K562 (cell line): ENCODE results near the gene ALAS2. TPM values are rescaled to one million over a fixed set of nuclear protein-coding genes. Genes with fewer than 3 reads are reported as not detected.

Source experiments
- ATAC-seq: fragments of 200-7000 bp; cut with Tn5 transposase; 3 replicates; pipeline ENCODE4 v1.9.1; 2020; ENCODE audit warnings: moderate library complexity
- BruUV-seq: library from RNA; stranded (reverse); fragments of 400-500 nt; replicated peaks from 2 replicates; lab custom pipeline; 2021; lab: Mats Ljungman, UMichigan
- CTCF ChIA-PET: fragments of 300-600 bp; formaldehyde crosslinking; extraction: SDS; loops from one replicate; lab custom pipeline; 2021; ENCODE audit warnings: low intra/inter-chr PET ratio; lab: Yijun Ruan, JAX
- POLR2A ChIA-PET: fragments of 300-600, 350-650 bp; sonication (Branson Sonifier 250); formaldehyde crosslinking; extraction: SDS; loops from one replicate; lab custom pipeline; 2021; ENCODE audit warnings: antibody characterized with exemption, inconsistent platforms; lab: Yijun Ruan, JAX
- DNase-seq, 4 experiments: peaks; one replicate each; pipeline versions ENCODE4 v3.0.0 to v3.0.0-alpha.2; 2011 to 2018; ENCODE audit warnings: low spot score in 3 of 4, mixed read lengths in 3 of 4; ENCODE audit errors: extremely low read depth in 1 of 4
- FAIRE-seq: peaks from 2 replicates; lab custom pipeline; 2011; peaks lifted over from hg19 to GRCh38; lab: Jason Lieb, UNC
- H2AFZ ChIP-seq: 2 replicates; pipeline ENCODE4 v1.6.0; 2011; ENCODE audit warnings: low read depth, low read length, control low read depth, inconsistent platforms
- H3K27ac ChIP-seq: fragments of 200-600 bp; 3 replicates; pipeline ENCODE4 v1.8.0; 2011; ENCODE audit warnings: low read depth, mild to moderate bottlenecking, control low read depth, inconsistent platforms, low read length, moderate library complexity, mixed read lengths; ENCODE audit errors: extremely low read depth
- H3K27me3 ChIP-seq, 2 experiments: fragments of 300-600 bp in 1 of 2; 2 replicates in 1 of 2; 3 replicates in 1 of 2; pipeline versions ENCODE4 v1.6.0 to v1.8.0; 2011; ENCODE audit warnings: inconsistent platforms in 2 of 2, low read length in 2 of 2, mild to moderate bottlenecking in 1 of 2, mixed read lengths in 1 of 2, moderate library complexity in 1 of 2; ENCODE audit not compliant: control insufficient read depth in 2 of 2, insufficient read depth in 2 of 2
- H3K36me3 ChIP-seq: fragments of 300-600 bp; 3 replicates; pipeline ENCODE4 v1.8.0; 2011; ENCODE audit warnings: mild to moderate bottlenecking, low read length, inconsistent platforms; ENCODE audit not compliant: control insufficient read depth, insufficient read depth
- H3K4me1 ChIP-seq, 2 experiments: fragments of 200-600 bp in 1 of 2; replicated peaks in 1 of 2; 2 replicates in 1 of 2; 3 replicates in 1 of 2; pipeline versions ENCODE4 v1.5.1 to v1.8.0; 2011; ENCODE audit warnings: inconsistent platforms in 2 of 2, low read length in 2 of 2, mild to moderate bottlenecking in 1 of 2, mixed read lengths in 1 of 2, moderate library complexity in 1 of 2; ENCODE audit not compliant: control insufficient read depth in 2 of 2, insufficient read depth in 2 of 2
- H3K4me2 ChIP-seq: 2 replicates; pipeline ENCODE4 v1.6.1; 2011; ENCODE audit warnings: low read length, control low read depth, inconsistent platforms, mixed read lengths; ENCODE audit not compliant: insufficient read depth
- H3K4me3 ChIP-seq: fragments of 200-600 bp; sonication (generic), shearing (Covaris generic); 2 replicates; pipeline ENCODE4 v1.5.1; 2016; ENCODE audit warnings: control low read depth, inconsistent platforms
- H3K79me2 ChIP-seq: fragments of 200-600 bp; 3 replicates; pipeline ENCODE4 v1.8.0; 2011; ENCODE audit warnings: low read length, inconsistent platforms; ENCODE audit not compliant: control insufficient read depth, insufficient read depth
- H3K9ac ChIP-seq, 2 experiments: 2 replicates each; pipeline versions ENCODE4 v1.6.0 to v1.6.1; 2011; ENCODE audit warnings: low read depth in 2 of 2, low read length in 2 of 2, control low read depth in 1 of 2, inconsistent platforms in 1 of 2, mild to moderate bottlenecking in 1 of 2, mixed read lengths in 1 of 2; ENCODE audit not compliant: insufficient read depth in 1 of 2
- H3K9me1 ChIP-seq: one replicate; pipeline ENCODE4 v1.6.0; 2011; ENCODE audit warnings: inconsistent platforms, mild to moderate bottlenecking, low read length, moderate library complexity; ENCODE audit not compliant: control insufficient read depth, insufficient read depth
- H3K9me3 ChIP-seq: replicated peaks from 2 replicates; pipeline ENCODE4 v1.5.1; 2011; ENCODE audit warnings: low read depth, low read length, inconsistent platforms; ENCODE audit not compliant: control insufficient read depth, insufficient read depth
- H4K20me1 ChIP-seq: replicated peaks from 2 replicates; pipeline ENCODE4 v1.6.1; 2011; ENCODE audit warnings: low read length, inconsistent platforms, mixed read lengths; ENCODE audit not compliant: control insufficient read depth, insufficient read depth
- DPF2 ChIP-seq: fragments of 450-650 bp; IDR thresholded peaks from 2 replicates; pipeline ENCODE4 v1.6.1; 2016
- HDAC2 ChIP-seq: fragments of 450-650 bp; IDR thresholded peaks from 2 replicates; pipeline ENCODE4 v1.6.1; 2016; ENCODE audit warnings: mild to moderate bottlenecking
- IRF9 ChIP-seq: fragments of 450-650 bp; IDR thresholded peaks from 2 replicates; pipeline ENCODE4 v1.6.1; 2016; ENCODE audit warnings: missing biosample characterization, missing genetic modification characterization
- NR2C1 ChIP-seq, 2 experiments: fragments of 450-650 bp; IDR thresholded peaks; 2 replicates each; pipeline ENCODE4 v1.6.1; 2017; ENCODE audit warnings: mild to moderate bottlenecking in 2 of 2, antibody characterized with exemption in 1 of 2, inconsistent platforms in 1 of 2, missing compliant biosample characterization in 1 of 2, missing genetic modification characterization in 1 of 2
- POLR2AphosphoS5 ChIP-seq: IDR thresholded peaks from 2 replicates; pipeline ENCODE4 v1.6.1; 2011; ENCODE audit warnings: mild to moderate bottlenecking, low read depth, low read length, moderate library complexity; ENCODE audit not compliant: control insufficient read depth, insufficient read depth
- RBFOX2 ChIP-seq: fragments of 200-400 bp; formaldehyde crosslinking; IDR thresholded peaks from 2 replicates; pipeline ENCODE4 v1.6.1; 2017; ENCODE audit warnings: low read depth, mild to moderate bottlenecking, low read length, moderate library complexity
- SAFB ChIP-seq: fragments of 200-400 bp; formaldehyde crosslinking; IDR thresholded peaks from 2 replicates; pipeline ENCODE4 v1.6.1; 2017; ENCODE audit warnings: low read depth, low read length, borderline replicate concordance
- SAFB2 ChIP-seq: fragments of 200-400 bp; formaldehyde crosslinking; IDR thresholded peaks from 2 replicates; pipeline ENCODE4 v1.6.1; 2018; ENCODE audit warnings: borderline replicate concordance, low read length, low read depth, moderate library complexity; ENCODE audit not compliant: severe bottlenecking
- SIRT6 ChIP-seq: IDR thresholded peaks from one replicate; pipeline ENCODE4 v1.6.1; 2012; ENCODE audit warnings: low read depth, mild to moderate bottlenecking, control low read depth, inconsistent platforms, low read length, moderate library complexity
- TFAM ChIP-seq: fragments of 250-450 bp; sonication (Bioruptor Pico); conservative IDR thresholded peaks from 2 replicates; pipeline ENCODE4 v1.5.0; 2021; ENCODE audit warnings: mild to moderate bottlenecking, moderate library complexity
- THRAP3 ChIP-seq: fragments of 450-650 bp; IDR thresholded peaks from 2 replicates; pipeline ENCODE4 v1.6.1; 2016; ENCODE audit warnings: mild to moderate bottlenecking, inconsistent platforms, borderline replicate concordance
- XRCC4 ChIP-seq: IDR thresholded peaks from one replicate; pipeline ENCODE4 v1.6.1; 2011; ENCODE audit not compliant: insufficient read depth, insufficient read length; ENCODE audit errors: extremely low read depth
- ZBTB7A ChIP-seq: IDR thresholded peaks from 2 replicates; pipeline ENCODE4 v1.6.1; 2011; ENCODE audit warnings: low read depth, mild to moderate bottlenecking, low read length, moderate library complexity, borderline replicate concordance; ENCODE audit not compliant: control insufficient read depth
- ZNF41 ChIP-seq: fragments of 250-450 bp; sonication (Bioruptor Pico); conservative IDR thresholded peaks from 2 replicates; pipeline ENCODE4 v1.4.0; 2020; ENCODE audit warnings: mild to moderate bottlenecking
- ZNF764 ChIP-seq: fragments of 250-450 bp; sonication (Bioruptor Pico); IDR thresholded peaks from 2 replicates; pipeline ENCODE4 v1.4.0; 2020; ENCODE audit warnings: low read depth, mild to moderate bottlenecking, moderate library complexity
- WGBS: fragments of 100-300 bp; shearing (Covaris generic); methylation state at CpG from one replicate; pipeline ENCODE4 v1.1.6; 2016; ENCODE audit warnings: low coverage, mixed read lengths; ENCODE audit not compliant: insufficient coverage; ENCODE audit errors: missing lambda C conversion rate; 5-methylcytosine and 5-hydroxymethylcytosine counted together
- in situ Hi-C: fragments of 300-500 bp; cut with MboI; formaldehyde crosslinking; loops from 4 replicates; pipeline ENCODE4 v1.15.0; 2018; ENCODE audit warnings: inconsistent platforms, mixed read lengths
- intact Hi-C: fragments of 100-400 bp; cut with micrococcal nuclease; formaldehyde crosslinking; loops from 2 replicates; pipeline ENCODE4 v1.14.2; 2022
- polyA plus RNA-seq, 8 experiments: library from polyadenylated mRNA; depleted of rRNA in 4 of 8; stranded (reverse) in 5 of 8; unstranded in 3 of 8; fragments of >200 nt; fragmentation: Nextera tagmentation in 2 of 8; fragmentation: Illumina TruSeq in 1 of 8; extraction: Ambion mirVana in 2 of 8; extraction: Trizol in 1 of 8; gene quantifications; 2 replicates each; pipeline versions ENCODE4 v1.2.1 to v1.2.3, GENCODE V29; 2011 to 2014; ENCODE audit warnings: inconsistent platforms in 1 of 8, missing spikeins in 1 of 8
- total RNA-seq, 7 experiments: library from RNA; depleted of rRNA in 6 of 7; stranded (reverse); fragments of >200 nt in 6 of 7; fragmentation: Illumina TruSeq in 2 of 7; extraction: Trizol in 2 of 7; gene quantifications; 2 replicates each; pipeline versions ENCODE4 v1.2.1 to v1.2.3, GENCODE V29; 2011 to 2021; ENCODE audit warnings: low replicate concordance in 1 of 7

The ALAS2 gene
- total and polyA plus RNA-seq, 9 of the 15 experiments (the other 6 are each of a cell fraction or from before 2014, with no cell fraction given) = 14.6 to 101 (median 33.4) TPM

- H2AFZ ChIP-seq = no peak overlapping the region
- WGBS = 31% methylated on average over 2 of the region's 3 CpGs
- TF ChIP-seq SAFB2 = no peak
- TF ChIP-seq DPF2 = no peak
- no peak for TF ChIP-seq ZNF764 (CRISPR knock-in tag)
- TF ChIP-seq POLR2AphosphoS5 = no peak
- TF ChIP-seq SAFB = no peak
- TF ChIP-seq ZBTB7A = no peak
- TF ChIP-seq HDAC2 = no peak
- TF ChIP-seq XRCC4 = no peak
- no peak for TF ChIP-seq THRAP3
- no peak for TF ChIP-seq RBFOX2
- TF ChIP-seq NR2C1 (IDR thresholded peaks at IDR 0.05) = no peak
- TF ChIP-seq NR2C1 (tag; IDR thresholded peaks at IDR 0.05) = no peak
- TF ChIP-seq TFAM (CRISPR knock-in tag) = no peak
- TF ChIP-seq ZNF41 (CRISPR knock-in tag) = no peak
- TF ChIP-seq SIRT6 = no peak
- no peak for TF ChIP-seq IRF9
- TF ChIP-seq, all 486 proteins: peak for 0
- H3K4me1 ChIP-seq = no peaks in the 10 kb centered on the region
- no peak overlapping the region for H3K9ac ChIP-seq
- POLR2A ChIA-PET = no interaction called here
- H3K4me3 ChIP-seq = no peak overlapping the region
- H3K27me3 ChIP-seq = no peaks in the 10 kb centered on the region
- no peaks in the 10 kb centered on the region for H4K20me1 ChIP-seq
- no peak for DNase-seq
- H3K79me2 ChIP-seq = no peaks in the 10 kb centered on the region
- ATAC-seq = no peak
- H3K9me3 ChIP-seq = no peaks in the 10 kb centered on the region
- H3K27ac ChIP-seq = no peak overlapping the region
- FAIRE-seq = no peak
- H3K4me2 ChIP-seq = no peak overlapping the region
- H3K9me1 ChIP-seq = no peaks in the 10 kb centered on the region
- intact Hi-C loops (no loop called here), in situ Hi-C loops (no loop called here)
- H3K36me3 ChIP-seq = no peaks in the 10 kb centered on the region
- CTCF ChIA-PET = no interaction called here
- no TSS peak for BruUV-seq
These were observed 8.7 kb upstream of the ALAS2 start for GRCh38 chrX:55039471-55039870.
